Esophagus muscularis mucosa (tissue), 4 donors: ENCODE results near the gene RUNX3.

Experiments
- EP300 ChIP-seq: sonication (generic); formaldehyde crosslinking; IDR thresholded peaks from one replicate; pipeline ENCODE4 v1.6.1; 2017; ENCODE audit warnings: antibody characterized with exemption
- POLR2A ChIP-seq: fragments of 450-650 bp; IDR thresholded peaks from one replicate; pipeline ENCODE4 v1.6.1; 2017; ENCODE audit warnings: antibody characterized with exemption, moderate library complexity, mild to moderate bottlenecking, low read depth
- POLR2AphosphoS5 ChIP-seq, 2 donors: sonication (generic); formaldehyde crosslinking; IDR thresholded peaks; one replicate each; pipeline ENCODE4 v1.6.1; 2017; ENCODE audit warnings: antibody characterized with exemption in 2 of 2
- TF ChIP-seq, protein P1 (sequence below), 3 experiments: fragments of 200-600 bp in 2 of 3; fragments of 450-650 bp in 1 of 3; sonication (generic) in 2 of 3; IDR thresholded peaks; one replicate each; pipeline ENCODE4 v1.5.1; 2017 to 2019; ENCODE audit warnings: antibody characterized with exemption in 3 of 3, mild to moderate bottlenecking in 2 of 3, moderate library complexity in 1 of 3

DNA sequence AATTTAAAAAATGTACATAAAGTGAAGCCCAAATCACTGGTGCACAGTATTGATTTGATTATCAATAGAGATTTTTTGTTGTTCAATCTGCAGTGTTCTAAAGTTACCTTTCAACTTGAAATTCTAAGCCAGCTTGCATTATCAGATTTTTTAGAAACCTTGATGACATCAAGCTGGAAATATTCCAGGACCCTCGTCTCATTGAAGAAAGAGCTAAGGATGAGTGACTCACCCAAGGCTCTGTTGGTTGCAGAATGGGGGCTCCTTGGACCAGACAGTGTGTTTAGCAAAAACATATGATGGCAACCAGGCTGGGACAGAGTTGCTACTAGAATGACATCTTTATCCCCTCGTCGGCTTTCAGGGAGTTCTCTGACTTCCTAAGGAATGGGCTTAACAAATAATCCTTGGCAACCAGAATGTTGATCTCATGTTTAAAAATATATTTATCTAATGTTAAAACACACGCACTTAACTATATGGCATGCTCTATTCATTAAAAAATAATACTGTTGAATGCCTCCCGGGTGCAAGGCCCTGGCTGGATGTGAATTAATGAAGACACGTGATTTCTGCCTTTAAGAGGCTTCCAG, 79.7 kb downstream of the RUNX3 start:
- TF ChIP-seq, protein P1, sequence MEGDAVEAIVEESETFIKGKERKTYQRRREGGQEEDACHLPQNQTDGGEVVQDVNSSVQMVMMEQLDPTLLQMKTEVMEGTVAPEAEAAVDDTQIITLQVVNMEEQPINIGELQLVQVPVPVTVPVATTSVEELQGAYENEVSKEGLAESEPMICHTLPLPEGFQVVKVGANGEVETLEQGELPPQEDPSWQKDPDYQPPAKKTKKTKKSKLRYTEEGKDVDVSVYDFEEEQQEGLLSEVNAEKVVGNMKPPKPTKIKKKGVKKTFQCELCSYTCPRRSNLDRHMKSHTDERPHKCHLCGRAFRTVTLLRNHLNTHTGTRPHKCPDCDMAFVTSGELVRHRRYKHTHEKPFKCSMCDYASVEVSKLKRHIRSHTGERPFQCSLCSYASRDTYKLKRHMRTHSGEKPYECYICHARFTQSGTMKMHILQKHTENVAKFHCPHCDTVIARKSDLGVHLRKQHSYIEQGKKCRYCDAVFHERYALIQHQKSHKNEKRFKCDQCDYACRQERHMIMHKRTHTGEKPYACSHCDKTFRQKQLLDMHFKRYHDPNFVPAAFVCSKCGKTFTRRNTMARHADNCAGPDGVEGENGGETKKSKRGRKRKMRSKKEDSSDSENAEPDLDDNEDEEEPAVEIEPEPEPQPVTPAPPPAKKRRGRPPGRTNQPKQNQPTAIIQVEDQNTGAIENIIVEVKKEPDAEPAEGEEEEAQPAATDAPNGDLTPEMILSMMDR (IDR thresholded peaks at IDR 0.05) = no peak
- TF ChIP-seq POLR2AphosphoS5 (IDR thresholded peaks at IDR 0.05) = no peak
- TF ChIP-seq EP300 = no peak
- no peak for TF ChIP-seq POLR2A
